HEK293T (cell line): ENCODE results near the gene PITRM1.
"Not testable (repeated sequence)": the region's sequence is repeated elsewhere in the genome, so short reads cannot be mapped to it uniquely, and the experiment has no call there.

Experiments
- CTCF ChIA-PET: fragments of 350-600 bp; formaldehyde crosslinking; extraction: SDS; loops from one replicate; lab custom pipeline; 2021; ENCODE audit warnings: antibody characterized with exemption, inconsistent platforms; lab: Yijun Ruan, JAX
- POLR2A ChIA-PET: fragments of 350-600 bp; formaldehyde crosslinking; extraction: SDS; loops from one replicate; lab custom pipeline; 2020; ENCODE audit warnings: antibody characterized with exemption, inconsistent platforms; lab: Yijun Ruan, JAX
- DNase-seq: peaks from one replicate; pipeline ENCODE4 v3.0.0; 2012; ENCODE audit warnings: mixed read lengths; ENCODE audit errors: extremely low spot score
- ARNT ChIP-seq: fragments of 450-650 bp; IDR thresholded peaks from 2 replicates; pipeline ENCODE4 v1.6.1; 2017; ENCODE audit warnings: mild to moderate bottlenecking
- BHLHE40 ChIP-seq: fragments of 450-650 bp; IDR thresholded peaks from 2 replicates; pipeline ENCODE4 v1.6.1; 2016; ENCODE audit warnings: mild to moderate bottlenecking, moderate library complexity, borderline replicate concordance
- CTBP1 ChIP-seq: fragments of 450-650 bp; IDR thresholded peaks from 2 replicates; pipeline ENCODE4 v1.6.1; 2016; ENCODE audit warnings: borderline replicate concordance
- ELF4 ChIP-seq: fragments of 450-650 bp; IDR thresholded peaks from 2 replicates; pipeline ENCODE4 v1.6.1; 2017; ENCODE audit warnings: antibody characterized with exemption
- FOXA1 ChIP-seq: fragments of 450-650 bp; IDR thresholded peaks from 2 replicates; pipeline ENCODE4 v1.6.1; 2016; ENCODE audit warnings: mild to moderate bottlenecking
- FOXK2 ChIP-seq: fragments of 450-650 bp; IDR thresholded peaks from 2 replicates; pipeline ENCODE4 v1.6.1; 2016; ENCODE audit warnings: mild to moderate bottlenecking
- FOXM1 ChIP-seq: fragments of 450-650 bp; IDR thresholded peaks from 2 replicates; pipeline ENCODE4 v1.6.1; 2017; ENCODE audit warnings: mild to moderate bottlenecking, borderline replicate concordance
- HDGF ChIP-seq: fragments of 450-650 bp; IDR thresholded peaks from 2 replicates; pipeline ENCODE4 v1.6.1; 2017; ENCODE audit warnings: antibody characterized with exemption, borderline replicate concordance
- L3MBTL2 ChIP-seq: fragments of 450-650 bp; conservative IDR thresholded peaks from 2 replicates; pipeline ENCODE4 v1.6.1; 2016; ENCODE audit warnings: mild to moderate bottlenecking
- LEF1 ChIP-seq: fragments of 450-650 bp; IDR thresholded peaks from 2 replicates; pipeline ENCODE4 v1.6.1; 2017; ENCODE audit warnings: mild to moderate bottlenecking, borderline replicate concordance
- NFRKB ChIP-seq: fragments of 450-650 bp; IDR thresholded peaks from 2 replicates; pipeline ENCODE4 v1.6.1; 2016; ENCODE audit warnings: mild to moderate bottlenecking, moderate library complexity
- SP1 ChIP-seq: fragments of 450-650 bp; IDR thresholded peaks from 2 replicates; pipeline ENCODE4 v1.6.1; 2017
- SUZ12 ChIP-seq: fragments of 450-650 bp; IDR thresholded peaks from 2 replicates; pipeline ENCODE4 v1.6.1; 2016; ENCODE audit warnings: mild to moderate bottlenecking
- TARDBP ChIP-seq: fragments of 450-650 bp; IDR thresholded peaks from 2 replicates; pipeline ENCODE4 v1.6.1; 2016
- ZNF384 ChIP-seq: fragments of 450-650 bp; IDR thresholded peaks from 2 replicates; pipeline ENCODE4 v1.6.1; 2016
- TF ChIP-seq, protein P1 (sequence below): fragments of 450-650 bp; IDR thresholded peaks from 2 replicates; pipeline ENCODE4 v1.6.1; 2016

The PITRM1 gene

DNA sequence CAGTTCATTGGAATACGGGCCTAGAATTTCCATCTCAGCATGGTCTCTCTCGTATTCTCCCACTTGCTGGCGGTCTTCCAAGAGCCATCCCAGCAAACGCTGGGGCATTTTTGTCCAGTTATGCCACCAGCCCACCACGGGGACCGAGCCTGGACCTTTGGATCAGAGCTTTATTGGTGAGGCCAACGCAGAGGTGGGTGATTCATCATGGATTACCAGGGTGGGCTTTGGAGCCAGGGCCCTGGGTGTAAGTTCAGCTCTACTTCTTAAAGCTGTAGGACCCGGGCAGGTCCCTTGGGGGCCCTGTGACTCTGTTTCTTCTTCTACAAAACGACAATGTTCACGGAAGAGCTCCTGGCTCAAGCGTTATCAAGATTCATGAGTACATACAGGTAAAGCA, 22.7 kb upstream of the PITRM1 start:
- ChIA-PET POLR2A (interaction anchor here (3.6 kb wide), 1 partner anchor 589 kb away, joined by 18 read pairs; the partner anchor contains the start of gene KLF6), CTCF (interaction anchor here (0.6 to 1.1 kb wide), 2 partner anchors 78 to 1353 kb away, joined by 3 read pairs; no protein-coding TSS in a partner anchor)
- no peak for TF ChIP-seq ZNF384
- TF ChIP-seq FOXA1, result no peak
- no peak for TF ChIP-seq ARNT
- no peak for TF ChIP-seq FOXM1
- TF ChIP-seq L3MBTL2, result no peak
- no peak for TF ChIP-seq SP1
- no peak for TF ChIP-seq FOXK2
- DNase-seq, result no peak

DNA sequence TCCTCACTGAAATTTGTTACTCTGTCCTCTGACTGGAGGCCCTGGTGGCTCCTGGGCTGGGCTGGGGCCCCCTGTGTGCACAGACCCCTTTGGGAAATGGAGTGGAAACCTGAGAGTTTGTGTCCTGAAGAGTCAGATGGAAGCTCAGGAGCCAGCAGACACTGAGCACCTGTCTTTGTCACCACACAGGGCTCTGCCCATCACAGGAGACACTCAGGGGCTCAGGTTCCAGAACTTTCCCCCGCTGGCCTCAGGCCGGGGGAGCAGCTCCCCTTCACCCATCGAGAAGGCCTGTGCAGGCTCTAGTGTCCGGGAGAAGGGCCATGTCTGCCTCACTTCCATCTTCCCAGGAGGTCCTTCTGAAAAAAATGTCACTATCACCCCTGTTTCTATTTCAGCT, 22.3 kb upstream of the PITRM1 start:
- TF ChIP-seq FOXM1, result no peak
- TF ChIP-seq ARNT, result no peak
- TF ChIP-seq SUZ12, result no peak
- no peak for TF ChIP-seq ELF4
- TF ChIP-seq ZNF384, result no peak
- TF ChIP-seq L3MBTL2, result no peak
- no peak for TF ChIP-seq CTBP1
- TF ChIP-seq, protein P1, sequence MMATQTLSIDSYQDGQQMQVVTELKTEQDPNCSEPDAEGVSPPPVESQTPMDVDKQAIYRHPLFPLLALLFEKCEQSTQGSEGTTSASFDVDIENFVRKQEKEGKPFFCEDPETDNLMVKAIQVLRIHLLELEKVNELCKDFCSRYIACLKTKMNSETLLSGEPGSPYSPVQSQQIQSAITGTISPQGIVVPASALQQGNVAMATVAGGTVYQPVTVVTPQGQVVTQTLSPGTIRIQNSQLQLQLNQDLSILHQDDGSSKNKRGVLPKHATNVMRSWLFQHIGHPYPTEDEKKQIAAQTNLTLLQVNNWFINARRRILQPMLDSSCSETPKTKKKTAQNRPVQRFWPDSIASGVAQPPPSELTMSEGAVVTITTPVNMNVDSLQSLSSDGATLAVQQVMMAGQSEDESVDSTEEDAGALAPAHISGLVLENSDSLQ, result no peak
- no peak for TF ChIP-seq BHLHE40
- TF ChIP-seq NFRKB, result no peak
- ChIA-PET POLR2A (interaction anchor here (3.6 kb wide), 1 partner anchor 590 kb away, joined by 18 read pairs; the partner anchor contains the start of gene KLF6), CTCF (interaction anchor here (1.7 kb wide), 1 partner anchor 22 kb away, joined by 5 read pairs; the partner anchor contains the start of gene PITRM1)
- DNase-seq, result no peak

- ChIA-PET POLR2A (interaction anchor here (1.1 kb wide), 1 partner anchor 21 kb away, joined by 3 read pairs; no protein-coding TSS in a partner anchor), CTCF (interaction anchor here (0.6 to 1.7 kb wide), 6 partner anchors 10 to 1491 kb away, joined by 3 to 8 read pairs (median 4); partner anchors contain the start of gene PITRM1)
- DNase-seq, result no peak
- TF ChIP-seq SP1 (no peak), ELF4 (no peak), L3MBTL2 (no peak), BHLHE40 (no peak), HDGF (no peak), FOXM1 (no peak), LEF1 (no peak), ARNT (no peak), FOXK2 (no peak), SUZ12 (no peak), FOXA1 (no peak), TARDBP (no peak), ZNF384 (no peak), NFRKB (no peak), CTBP1 (no peak)
- TF ChIP-seq, protein P1, result no peak
These were observed 21.2 kb upstream of the PITRM1 start for GRCh38 chr10:3193751-3194150.

- CTCF ChIA-PET, result interaction anchor here (0.6 to 1.7 kb wide), 7 partner anchors 9 to 1492 kb away, joined by 3 to 8 read pairs (median 4); partner anchors contain the start of gene PITRM1
- POLR2A ChIA-PET, result interaction anchor here (1.1 kb wide), 1 partner anchor 20 kb away, joined by 3 read pairs; no protein-coding TSS in a partner anchor
- peak; percentile 48 for DNase-seq
- peak; percentile 78 for TF ChIP-seq L3MBTL2
- TF ChIP-seq, protein P1, result 0 out of 2 replicates have a peak, but pooled peaks have one; percentile 11
- no peak for TF ChIP-seq FOXM1
- TF ChIP-seq FOXK2, result no peak
These were observed 20.5 kb upstream of the PITRM1 start for GRCh38 chr10:3192856-3193635.

DNA sequence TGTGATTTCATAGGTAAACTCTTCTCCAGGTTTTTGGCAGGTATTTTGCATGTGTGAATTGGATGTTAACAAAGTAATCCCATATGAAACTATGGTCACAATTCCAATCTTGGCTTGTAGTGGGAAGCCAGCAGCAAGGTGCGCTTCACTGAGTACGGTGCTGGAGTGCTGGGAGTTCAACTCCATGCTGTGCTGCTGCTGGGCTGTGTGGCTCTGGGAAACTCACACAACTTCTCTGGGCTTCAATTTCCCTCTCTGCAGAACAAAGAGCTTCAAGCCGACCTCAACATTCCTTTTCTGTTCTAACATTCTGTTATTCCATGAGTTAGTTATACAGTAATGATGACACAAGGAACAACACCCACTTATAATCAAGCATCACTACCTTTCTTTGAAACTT, 18.2 kb upstream of the PITRM1 start:
- ChIA-PET CTCF (no interaction called here), POLR2A (no interaction called here)
- TF ChIP-seq, protein P1, result no peak
- TF ChIP-seq NFRKB, result no peak
- no peak for TF ChIP-seq L3MBTL2
- no peak for TF ChIP-seq BHLHE40
- no peak for TF ChIP-seq CTBP1
- TF ChIP-seq ZNF384, result no peak
- no peak for TF ChIP-seq LEF1
- TF ChIP-seq FOXA1, result no peak
- TF ChIP-seq HDGF, result no peak
- no peak for TF ChIP-seq FOXM1
- DNase-seq, result no peak

GRCh38 chr10:3187229-3187628, 14.6 kb upstream of the PITRM1 start:
- CTCF ChIA-PET, POLR2A ChIA-PET, DNase-seq: not testable (repeated sequence)
